HG02884 (cell line): ENCODE data around the gene RAVER1.

Experiments
- ATAC-seq: cut with Tn5 transposase; IDR thresholded peaks from one replicate; pipeline ENCODE4 v1.9.1; 2021; ENCODE audit warnings: mild to moderate bottlenecking, moderate library complexity; ENCODE audit not compliant: unreplicated experiment

Gene RAVER1

GRCh38 chr19:10270616-10271394, 62.5 kb downstream of the RAVER1 start, which contains the start of gene ICAM1:
Gene ICAM1, plus strand, starts transcription at chr19:10271120. Its CDS starts 40 bp downstream, at chr19:10271160.
- no peak for ATAC-seq

- no peak for ATAC-seq
Measured at GRCh38 chr19:10270180-10270615, 63.1 kb downstream of the RAVER1 start.

GRCh38 chr19:10269333-10270179, 63.8 kb downstream of the RAVER1 start:
- no peak for ATAC-seq

- ATAC-seq = no peak
Measured at GRCh38 chr19:10268071-10268470, 65.3 kb downstream of the RAVER1 start.

- ATAC-seq = no peak
Measured at GRCh38 chr19:10266706-10267105, 66.6 kb downstream of the RAVER1 start.
